Heart left ventricle (tissue), 16 donors: ENCODE results near the gene DUSP1. TPM values are rescaled to one million over a fixed set of nuclear protein-coding genes. Genes with fewer than 3 reads are reported as not detected.

Experiments used
- ATAC-seq, 4 donors: fragments of 200-7000 bp; cut with Tn5 transposase; one replicate each; pipeline ENCODE4 v1.9.1; 2020 to 2022; ENCODE audit warnings: moderate library complexity in 4 of 4, mild to moderate bottlenecking in 3 of 4, moderate number of reproducible peaks in 1 of 4
- DNase-seq, 5 donors: peaks; one replicate each; pipeline ENCODE4 v3.0.0-alpha.2; 2020
- H3K27ac ChIP-seq, 12 donors: fragments of 200-600 bp; sonication (generic) in 4 of 12; one replicate each; pipeline versions ENCODE4 v1.5.0 to v1.8.0; 2016 to 2022; ENCODE audit warnings: mild to moderate bottlenecking in 2 of 12
- H3K27me3 ChIP-seq, 9 donors: fragments of 200-600 bp; sonication (generic) in 2 of 9; one replicate each; pipeline versions ENCODE4 v1.5.1 to v1.8.0; 2016 to 2022; ENCODE audit warnings: mild to moderate bottlenecking in 3 of 9
- H3K36me3 ChIP-seq, 9 donors: fragments of 200-600 bp; sonication (generic) in 2 of 9; one replicate each; pipeline versions ENCODE4 v1.5.0 to v1.8.0; 2018 to 2022; ENCODE audit warnings: mild to moderate bottlenecking in 2 of 9
- H3K4me1 ChIP-seq, 12 donors: fragments of 200-600 bp; sonication (generic) in 4 of 12; one replicate each; pipeline versions ENCODE4 v1.5.0 to v1.8.0; 2016 to 2022; ENCODE audit warnings: mild to moderate bottlenecking in 3 of 12
- H3K4me3 ChIP-seq, 12 donors: fragments of 200-600 bp; sonication (generic) in 4 of 12; one replicate each; pipeline versions ENCODE4 v1.5.0 to v1.8.0; 2017 to 2022; ENCODE audit warnings: mild to moderate bottlenecking in 9 of 12, moderate library complexity in 4 of 12
- H3K9me3 ChIP-seq, 12 donors: fragments of 200-600 bp; sonication (generic) in 4 of 12; one replicate each; pipeline versions ENCODE4 v1.5.0 to v1.8.0; 2016 to 2022; ENCODE audit warnings: mild to moderate bottlenecking in 1 of 12
- POLR2A ChIP-seq, 2 donors: fragments of 450-650 bp; IDR thresholded peaks; one replicate each; pipeline ENCODE4 v1.6.1; 2017; ENCODE audit warnings: antibody characterized with exemption in 2 of 2, mild to moderate bottlenecking in 2 of 2, moderate library complexity in 2 of 2
- WGBS, 4 donors: extraction: QIAGEN DNeasy Blood & Tissue Kit in 2 of 4; methylation state at CpG; one replicate each; pipeline versions ENCODE4 v1.1.5 to v1.1.7; 2013 to 2018; 5-methylcytosine and 5-hydroxymethylcytosine counted together
- intact Hi-C, 10 donors: fragments of 100-400 bp; cut with DNase I; formaldehyde crosslinking; loops; one replicate each; pipeline versions ENCODE4 v1.11.1 to v1.14.2; 2022
- polyA plus RNA-seq, 2 donors: library from polyadenylated mRNA; stranded (reverse); fragments of 200-250 nt; gene quantifications; one replicate each; pipeline ENCODE4 v1.2.3, GENCODE V29; 2013
- total RNA-seq, 9 donors: library from RNA; depleted of rRNA in 2 of 9; stranded (reverse); fragments of >200 nt in 2 of 9; fragmentation: NEBNext Ultra II Directional in 3 of 9; extraction: Animal tissue kit (Norgen Biotek cat#: 25700) in 3 of 9; gene quantifications; one replicate each; pipeline versions ENCODE4 v1.1.0 to v1.2.4, GENCODE V29; 2016 to 2023
- TF ChIP-seq, protein P1 (sequence below), 12 donors: fragments of 200-600 bp; sonication (generic) in 4 of 12; IDR thresholded peaks; one replicate each; pipeline versions ENCODE4 v1.5.0 to v1.8.0; 2018 to 2022; ENCODE audit warnings: antibody characterized with exemption in 12 of 12, mild to moderate bottlenecking in 5 of 12
- donor health status: ischemic (EF 13 %, LVEDD 7.1; RV severe dilation, severe dysfunction).
- donor health status: healthy with polysubstance abuse.
- donor health status: DM: no; HTN: yes; CAD: no.
- donor health status: DM: no; HTN: no; CAD: no.
- donor health status: ischemic (EF 25% LVEDD 6.9; RV normal size, moderate dysfunction).
- donor health status: ischemic (EF 25% LVEDD 5.7; RV mildly dilated, moderate dysfunction).
- donor health status: healthy.
- donor health status: DM: yes; HTN: yes; CAD: no.
- donor health status: ischemic (EF 35%, LVEDD 5.7; RV mildly dilated, moderate dysfunction).
- donor health status: nonischemic (EF 11% LVEDD 7.7; RV severe dilation, severe dysfunction).
- donor health status: DM: yes; HTN: yes; CAD: no.
- donor health status: PGD.
- donor health status: ischemic (EF 29% LVEDD 5.4; RV normal size, mild dysfunction).
- donor health status: nonischemic (EF 23%, LVEDD 6.1; RV moderate dilation, normal function).

The DUSP1 gene
- total and polyA plus RNA-seq, 11 donors = 24.3 to 335 (median 78.2) TPM

DNA sequence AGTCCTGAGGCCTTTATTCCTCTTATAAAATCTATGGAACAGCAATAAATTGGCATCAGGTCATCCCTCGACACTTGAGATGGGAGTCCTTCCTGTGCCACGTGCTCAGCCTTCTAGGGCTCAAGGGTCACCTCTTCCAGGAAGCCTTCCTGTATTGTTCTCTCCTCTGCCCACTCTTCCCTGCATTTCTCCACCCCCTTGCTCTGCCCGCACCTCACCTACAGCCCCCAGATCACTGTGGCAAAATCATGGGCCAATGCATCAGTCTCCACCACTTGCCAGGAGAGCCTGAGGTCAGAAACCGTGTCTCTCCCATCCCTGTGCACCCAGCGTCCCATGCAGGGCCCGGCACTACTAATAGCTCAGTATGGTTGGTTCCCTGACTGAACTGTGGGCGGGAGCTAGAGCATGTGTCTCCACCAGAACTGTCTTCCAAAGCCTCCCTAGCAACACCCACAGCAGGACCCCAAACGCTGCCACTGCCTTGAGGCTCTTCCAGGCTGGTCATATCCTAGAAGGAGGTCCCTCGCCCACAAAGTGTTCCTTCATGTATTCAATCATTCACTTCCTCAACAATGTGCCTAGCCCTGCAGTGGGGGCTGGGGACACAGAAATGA lies 13.5 kb downstream of the DUSP1 start:
- TF ChIP-seq, protein P1, sequence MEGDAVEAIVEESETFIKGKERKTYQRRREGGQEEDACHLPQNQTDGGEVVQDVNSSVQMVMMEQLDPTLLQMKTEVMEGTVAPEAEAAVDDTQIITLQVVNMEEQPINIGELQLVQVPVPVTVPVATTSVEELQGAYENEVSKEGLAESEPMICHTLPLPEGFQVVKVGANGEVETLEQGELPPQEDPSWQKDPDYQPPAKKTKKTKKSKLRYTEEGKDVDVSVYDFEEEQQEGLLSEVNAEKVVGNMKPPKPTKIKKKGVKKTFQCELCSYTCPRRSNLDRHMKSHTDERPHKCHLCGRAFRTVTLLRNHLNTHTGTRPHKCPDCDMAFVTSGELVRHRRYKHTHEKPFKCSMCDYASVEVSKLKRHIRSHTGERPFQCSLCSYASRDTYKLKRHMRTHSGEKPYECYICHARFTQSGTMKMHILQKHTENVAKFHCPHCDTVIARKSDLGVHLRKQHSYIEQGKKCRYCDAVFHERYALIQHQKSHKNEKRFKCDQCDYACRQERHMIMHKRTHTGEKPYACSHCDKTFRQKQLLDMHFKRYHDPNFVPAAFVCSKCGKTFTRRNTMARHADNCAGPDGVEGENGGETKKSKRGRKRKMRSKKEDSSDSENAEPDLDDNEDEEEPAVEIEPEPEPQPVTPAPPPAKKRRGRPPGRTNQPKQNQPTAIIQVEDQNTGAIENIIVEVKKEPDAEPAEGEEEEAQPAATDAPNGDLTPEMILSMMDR (IDR thresholded peaks at IDR 0.05) = no peak
- no peak for TF ChIP-seq POLR2A (IDR thresholded peaks at IDR 0.05)
- H3K36me3 ChIP-seq = no peaks in the 10 kb centered on the region
- DNase-seq (peak in 1 of 5 donors; percentile 15), ATAC-seq (no peak)
- H3K4me3 ChIP-seq = no peak overlapping the region
- 86 to 92% (median 90%) methylated on average over 9 of the region's 9 CpGs for WGBS, 4 donors
- intact Hi-C loops = no loop called here
- peaks cover 0 to 18% (median 13%) of the 10 kb centered on the region in 12 donors for H3K4me1 ChIP-seq
- peak overlapping the region in 7 of 12 donors; percentile 23 to 77 (median 50) for H3K27ac ChIP-seq
- peaks cover 0 to 25% (median 0%) of the 10 kb centered on the region in 12 donors for H3K9me3 ChIP-seq
- no peaks in the 10 kb centered on the region for H3K27me3 ChIP-seq

DNA sequence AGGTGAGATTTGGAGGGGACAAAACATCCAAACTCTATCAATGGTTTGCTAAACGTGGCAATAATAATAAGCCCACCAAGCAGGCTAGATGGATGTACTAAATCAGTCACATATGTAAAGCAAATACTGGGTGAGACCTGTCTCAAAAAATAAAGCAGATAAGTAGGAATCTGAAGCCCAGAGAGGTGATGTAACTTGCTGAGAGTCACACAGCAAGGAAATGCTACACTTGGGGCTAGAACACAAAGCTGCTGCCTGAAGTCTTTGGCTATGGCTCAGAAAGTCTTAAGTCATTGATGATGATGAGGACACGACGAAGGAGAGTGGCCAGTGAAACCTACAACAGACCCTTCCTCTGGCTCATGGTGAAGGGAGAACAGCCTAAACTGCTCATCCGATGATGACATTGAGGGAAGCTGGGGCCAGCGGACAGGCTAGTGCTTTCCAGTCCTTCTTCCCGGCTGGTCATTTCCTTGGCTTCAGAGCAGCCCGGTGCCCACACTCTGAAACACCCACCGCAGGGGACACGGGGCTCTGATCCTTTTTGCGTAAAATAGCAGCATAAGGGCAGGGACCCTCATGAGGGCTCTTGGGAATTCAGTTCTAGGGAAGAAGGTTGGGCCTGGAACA lies 14.1 kb downstream of the DUSP1 start:
- H3K36me3 ChIP-seq = no peaks in the 10 kb centered on the region
- TF ChIP-seq, protein P1 (IDR thresholded peaks at IDR 0.05) = no peak
- no peak for TF ChIP-seq POLR2A (IDR thresholded peaks at IDR 0.05)
- peaks cover 0 to 22% (median 13%) of the 10 kb centered on the region in 12 donors for H3K4me1 ChIP-seq
- no peaks in the 10 kb centered on the region for H3K27me3 ChIP-seq
- H3K9me3 ChIP-seq = peaks cover 0 to 25% (median 0%) of the 10 kb centered on the region in 12 donors
- DNase-seq (peak in 1 of 5 donors; percentile 14), ATAC-seq (no peak)
- H3K4me3 ChIP-seq = no peak overlapping the region
- WGBS, 4 donors = 81 to 86% (median 84%) methylated on average over 7 to 10 of the region's 10 CpGs
- intact Hi-C loops = no loop called here
- H3K27ac ChIP-seq = peak overlapping the region in 1 of 12 donors; percentile 77

DNA sequence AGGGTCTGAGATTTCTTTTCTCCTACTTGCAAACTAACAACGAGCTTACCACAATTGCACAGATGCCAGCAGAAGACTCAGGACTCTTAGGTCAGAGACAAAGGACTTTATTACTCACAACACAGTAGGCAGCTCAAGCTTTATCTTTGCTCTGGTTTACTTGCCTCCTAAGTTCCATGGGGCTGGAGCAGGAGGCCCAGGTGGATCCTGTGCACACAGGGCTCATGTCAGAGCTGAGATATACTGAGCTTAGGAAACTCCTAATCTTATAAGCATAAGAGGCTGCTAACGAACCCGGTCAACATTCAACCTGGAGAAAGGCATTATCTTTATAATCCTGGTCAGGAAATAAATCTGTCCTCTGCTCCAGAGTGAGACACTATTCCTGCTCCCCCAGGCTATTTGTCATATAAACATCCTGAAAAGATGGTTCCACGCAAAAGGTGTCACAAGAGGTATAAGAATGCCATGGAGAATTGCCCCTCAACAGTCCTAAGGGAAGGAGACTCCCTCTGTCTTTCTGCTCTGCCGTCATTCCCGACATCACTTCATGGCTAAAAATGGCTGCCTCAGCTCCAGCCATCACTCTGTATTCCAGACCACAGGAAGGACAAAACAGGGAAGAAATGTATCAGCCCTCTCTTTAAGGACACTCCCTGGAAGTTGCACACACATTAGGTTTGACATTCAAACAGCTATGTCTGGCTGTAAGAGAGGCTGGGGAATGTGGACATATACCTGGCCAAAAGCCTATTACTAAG lies 16.2 kb downstream of the DUSP1 start:
- Histone ChIP-seq H3K27me3 (no peaks in the 10 kb centered on the region), H3K36me3 (no peaks in the 10 kb centered on the region), H3K9me3 (peaks cover 0 to 14% (median 0%) of the 10 kb centered on the region in 12 donors), H3K27ac (no peak overlapping the region), H3K4me3 (no peak overlapping the region), H3K4me1 (peaks cover 0 to 43% (median 31%) of the 10 kb centered on the region in 12 donors)
- no peak for DNase-seq
- intact Hi-C loops = no loop called here
- 80 to 93% (median 91%) methylated on average over 6 of the region's 6 CpGs for WGBS, 4 donors
- no peak for ATAC-seq
- TF ChIP-seq POLR2A (IDR thresholded peaks at IDR 0.05) = no peak

DNA sequence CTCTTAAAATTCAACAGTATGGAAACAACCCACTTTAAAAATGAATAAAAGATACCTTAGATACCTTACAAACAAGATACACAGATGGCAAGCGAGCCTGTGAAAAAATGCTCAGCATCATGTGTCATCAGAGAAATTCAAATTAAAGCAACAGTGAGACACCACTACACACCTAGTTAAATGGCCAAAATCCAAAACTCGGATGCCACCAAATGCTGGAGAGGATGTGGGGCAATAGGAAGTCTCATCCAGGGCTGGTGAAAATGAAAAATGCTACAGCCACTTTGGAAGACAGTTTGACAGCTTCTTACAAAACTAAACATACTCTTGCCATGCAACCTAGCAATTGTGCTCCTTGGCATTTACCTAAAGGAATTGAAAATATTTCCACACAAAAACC lies 17.9 kb downstream of the DUSP1 start:
- no peaks in the 10 kb centered on the region for H3K36me3 ChIP-seq
- intact Hi-C loops = no loop called here
- peak overlapping the region in 4 of 12 donors; percentile 10 to 97 (median 94) for H3K27ac ChIP-seq
- ATAC-seq = no peak
- peaks cover 7 to 52% (median 37%) of the 10 kb centered on the region in 12 donors for H3K4me1 ChIP-seq
- H3K27me3 ChIP-seq = no peaks in the 10 kb centered on the region
- H3K9me3 ChIP-seq = peaks cover 0 to 10% (median 0%) of the 10 kb centered on the region in 12 donors
- no peak for DNase-seq
- WGBS, 4 donors = 52 to 66% (median 61%) methylated on average over 2 of the region's 2 CpGs
- no peak overlapping the region for H3K4me3 ChIP-seq
- TF ChIP-seq POLR2A (IDR thresholded peaks at IDR 0.05) = no peak
- TF ChIP-seq, protein P1 (IDR thresholded peaks at IDR 0.05) = no peak
